ENCODE results near the gene UBE2D2. TPM values are rescaled to one million over a fixed set of nuclear protein-coding genes. Genes with fewer than 3 reads are reported as not detected.

Gene UBE2D2
- total and polyA plus RNA-seq, 2 of the 13 experiments (the other 11 are each of a cell fraction or from before 2014, with no cell fraction given): 79.1 to 109 TPM

DNA sequence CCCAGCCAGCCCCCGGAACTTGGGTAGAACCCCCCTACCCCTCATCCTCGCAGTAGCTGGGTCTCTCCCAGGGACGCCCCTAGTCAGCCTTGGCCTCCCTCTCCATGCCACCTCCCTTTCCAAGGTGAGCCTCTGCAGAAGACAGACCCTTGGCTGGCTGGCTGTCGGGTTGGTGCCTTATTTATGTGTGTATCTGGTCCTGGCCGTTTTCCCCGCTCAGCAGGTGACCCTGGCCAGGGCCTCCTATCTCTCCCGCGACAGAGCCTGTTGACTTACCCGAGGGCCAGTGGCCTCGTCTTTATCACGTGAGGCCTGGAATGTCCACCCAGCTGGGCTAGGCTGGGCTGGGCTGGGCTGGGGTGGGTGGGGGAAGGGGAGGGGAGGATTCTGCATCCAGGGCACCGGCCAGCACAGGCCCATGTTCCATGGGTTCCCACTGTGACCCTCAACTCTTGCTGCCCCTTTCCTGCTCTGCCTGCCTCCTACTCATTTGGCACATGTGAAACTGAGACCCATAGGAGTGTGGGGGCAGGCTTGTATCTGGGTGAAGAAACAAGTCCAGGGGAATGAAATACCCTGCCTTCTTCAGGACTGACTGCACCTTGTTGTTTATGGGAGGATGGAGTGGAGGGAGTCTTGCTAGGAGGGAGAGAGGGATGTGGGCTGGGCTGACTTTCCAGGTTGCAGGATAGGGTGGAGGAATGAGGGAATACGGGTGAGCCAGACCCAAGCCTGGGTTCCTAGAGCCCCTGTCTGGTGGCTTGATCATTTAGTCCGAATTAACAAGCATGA, 90.1 kb downstream of the UBE2D2 start (continued):
- TF ChIP-seq NFE2L1 (CRISPR knock-in tag; IDR thresholded peaks at IDR 0.05; ENCODE audit: borderline replicate concordance) (no peak), KDM4B (CRISPR knock-in tag; IDR thresholded peaks at IDR 0.05) (no peak), ZKSCAN1 (IDR thresholded peaks at IDR 0.05; ENCODE audit: low read length) (no peak), ZNF496 (CRISPR knock-in tag; IDR thresholded peaks at IDR 0.05; ENCODE audit: insufficient replicate concordance) (no peak), ZNF441 (CRISPR knock-in tag; IDR thresholded peaks at IDR 0.05; ENCODE audit: borderline replicate concordance) (0 out of 2 replicates have a peak, but pooled peaks have one; percentile 41), SRY (CRISPR knock-in tag; IDR thresholded peaks at IDR 0.05) (no peak), HNF4A (CRISPR knock-in tag; IDR thresholded peaks at IDR 0.05) (peak; percentile 62; the same call in 1 of the 2 replicates), ZBTB1 (CRISPR knock-in tag; IDR thresholded peaks at IDR 0.05; ENCODE audit: borderline replicate concordance) (no peak), POLR2G (IDR thresholded peaks at IDR 0.05; ENCODE audit: low read depth, low read length) (no peak), TBP (CRISPR knock-in tag; IDR thresholded peaks at IDR 0.05) (no peak), CREM (IDR thresholded peaks at IDR 0.05) (peak; percentile 31; the same call in 1 of the 2 replicates), CREM (CRISPR knock-in tag; IDR thresholded peaks at IDR 0.05) (no peak), REXO4 (CRISPR knock-in tag; IDR thresholded peaks at IDR 0.05; ENCODE audit: borderline replicate concordance) (no peak), ZNF761 (CRISPR knock-in tag; conservative IDR thresholded peaks at IDR 0.05) (no peak), HNRNPL (IDR thresholded peaks at IDR 0.05; ENCODE audit: low read depth, low read length) (no peak), ZNF709 (CRISPR knock-in tag; IDR thresholded peaks at IDR 0.05) (no peak)
- TF ChIP-seq, protein P1, sequence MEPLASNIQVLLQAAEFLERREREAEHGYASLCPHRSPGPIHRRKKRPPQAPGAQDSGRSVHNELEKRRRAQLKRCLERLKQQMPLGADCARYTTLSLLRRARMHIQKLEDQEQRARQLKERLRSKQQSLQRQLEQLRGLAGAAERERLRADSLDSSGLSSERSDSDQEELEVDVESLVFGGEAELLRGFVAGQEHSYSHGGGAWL (CRISPR knock-in tag; IDR thresholded peaks at IDR 0.05): no peak; the same call in 1 of the 2 replicates
- TF ChIP-seq, protein P2, sequence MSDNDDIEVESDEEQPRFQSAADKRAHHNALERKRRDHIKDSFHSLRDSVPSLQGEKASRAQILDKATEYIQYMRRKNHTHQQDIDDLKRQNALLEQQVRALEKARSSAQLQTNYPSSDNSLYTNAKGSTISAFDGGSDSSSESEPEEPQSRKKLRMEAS (IDR thresholded peaks at IDR 0.05): peak; percentile 44; the same call in 1 of the 2 replicates
- TF ChIP-seq, protein P3, sequence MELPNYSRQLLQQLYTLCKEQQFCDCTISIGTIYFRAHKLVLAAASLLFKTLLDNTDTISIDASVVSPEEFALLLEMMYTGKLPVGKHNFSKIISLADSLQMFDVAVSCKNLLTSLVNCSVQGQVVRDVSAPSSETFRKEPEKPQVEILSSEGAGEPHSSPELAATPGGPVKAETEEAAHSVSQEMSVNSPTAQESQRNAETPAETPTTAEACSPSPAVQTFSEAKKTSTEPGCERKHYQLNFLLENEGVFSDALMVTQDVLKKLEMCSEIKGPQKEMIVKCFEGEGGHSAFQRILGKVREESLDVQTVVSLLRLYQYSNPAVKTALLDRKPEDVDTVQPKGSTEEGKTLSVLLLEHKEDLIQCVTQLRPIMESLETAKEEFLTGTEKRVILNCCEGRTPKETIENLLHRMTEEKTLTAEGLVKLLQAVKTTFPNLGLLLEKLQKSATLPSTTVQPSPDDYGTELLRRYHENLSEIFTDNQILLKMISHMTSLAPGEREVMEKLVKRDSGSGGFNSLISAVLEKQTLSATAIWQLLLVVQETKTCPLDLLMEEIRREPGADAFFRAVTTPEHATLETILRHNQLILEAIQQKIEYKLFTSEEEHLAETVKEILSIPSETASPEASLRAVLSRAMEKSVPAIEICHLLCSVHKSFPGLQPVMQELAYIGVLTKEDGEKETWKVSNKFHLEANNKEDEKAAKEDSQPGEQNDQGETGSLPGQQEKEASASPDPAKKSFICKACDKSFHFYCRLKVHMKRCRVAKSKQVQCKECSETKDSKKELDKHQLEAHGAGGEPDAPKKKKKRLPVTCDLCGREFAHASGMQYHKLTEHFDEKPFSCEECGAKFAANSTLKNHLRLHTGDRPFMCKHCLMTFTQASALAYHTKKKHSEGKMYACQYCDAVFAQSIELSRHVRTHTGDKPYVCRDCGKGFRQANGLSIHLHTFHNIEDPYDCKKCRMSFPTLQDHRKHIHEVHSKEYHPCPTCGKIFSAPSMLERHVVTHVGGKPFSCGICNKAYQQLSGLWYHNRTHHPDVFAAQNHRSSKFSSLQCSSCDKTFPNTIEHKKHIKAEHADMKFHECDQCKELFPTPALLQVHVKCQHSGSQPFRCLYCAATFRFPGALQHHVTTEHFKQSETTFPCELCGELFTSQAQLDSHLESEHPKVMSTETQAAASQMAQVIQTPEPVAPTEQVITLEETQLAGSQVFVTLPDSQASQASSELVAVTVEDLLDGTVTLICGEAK (IDR thresholded peaks at IDR 0.05): no peak
- TF ChIP-seq, protein P3 (CRISPR knock-in tag; IDR thresholded peaks at IDR 0.05): no peak; the same call in 1 of the 2 replicates
- TF ChIP-seq, protein P4, sequence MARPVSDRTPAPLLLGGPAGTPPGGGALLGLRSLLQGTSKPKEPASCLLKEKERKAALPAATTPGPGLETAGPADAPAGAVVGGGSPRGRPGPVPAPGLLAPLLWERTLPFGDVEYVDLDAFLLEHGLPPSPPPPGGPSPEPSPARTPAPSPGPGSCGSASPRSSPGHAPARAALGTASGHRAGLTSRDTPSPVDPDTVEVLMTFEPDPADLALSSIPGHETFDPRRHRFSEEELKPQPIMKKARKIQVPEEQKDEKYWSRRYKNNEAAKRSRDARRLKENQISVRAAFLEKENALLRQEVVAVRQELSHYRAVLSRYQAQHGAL (CRISPR knock-in tag; IDR thresholded peaks at IDR 0.05; ENCODE audit: not compliant biosample characterization): no peak
